Adrenal gland (tissue), 12 donors: ENCODE measurements around the gene ZNF200. TPM values are rescaled to one million over a fixed set of nuclear protein-coding genes. Genes with fewer than 3 reads are reported as not detected.

ENCODE experiments used
- DNase-seq, 7 donors: peaks; one replicate each; pipeline ENCODE4 v3.0.0-alpha.2; 2019 to 2020
- H3K27ac ChIP-seq, 5 donors: fragments of 200-600 bp; sonication (generic) in 4 of 5; 1 replicate in 3 of 5; 2 replicates in 2 of 5; pipeline versions ENCODE4 v1.5.1 to v1.8.0; 2016 to 2020; ENCODE audit warnings: mild to moderate bottlenecking in 1 of 5
- H3K27me3 ChIP-seq: fragments of 200-600 bp; 2 replicates; pipeline ENCODE4 v1.8.0; 2021
- H3K36me3 ChIP-seq, 2 donors: fragments of 200-600 bp; replicated peaks in 1 of 2; 1 replicate in 1 of 2; 2 replicates in 1 of 2; pipeline versions ENCODE4 v1.5.1 to v1.8.0; 2018 to 2022
- H3K4me1 ChIP-seq, 2 donors: fragments of 200-600 bp; replicated peaks in 1 of 2; 1 replicate in 1 of 2; 2 replicates in 1 of 2; pipeline versions ENCODE4 v1.5.1 to v1.8.0; 2018 to 2021
- H3K4me3 ChIP-seq, 4 donors: fragments of 200-600 bp; sonication (generic) in 3 of 4; one replicate each; pipeline ENCODE4 v1.5.1; 2016 to 2018
- H3K9me3 ChIP-seq, 3 donors: fragments of 200-600 bp; sonication (generic) in 1 of 3; replicated peaks in 1 of 3; 1 replicate in 2 of 3; 2 replicates in 1 of 3; pipeline versions ENCODE4 v1.5.1 to v1.8.0; 2016 to 2021
- CTCF ChIP-seq, 6 experiments: fragments of 450-650 bp in 4 of 6; fragments of 200-600 bp in 2 of 6; sonication (generic) in 1 of 6; IDR thresholded peaks; 1 replicate in 5 of 6; 2 replicates in 1 of 6; pipeline versions ENCODE4 v1.5.1 to v1.8.0; 2016 to 2021; ENCODE audit warnings: antibody characterized with exemption in 6 of 6, mild to moderate bottlenecking in 2 of 6, moderate library complexity in 1 of 6
- POLR2A ChIP-seq, 2 donors: fragments of 450-650 bp; IDR thresholded peaks; one replicate each; pipeline ENCODE4 v1.6.1; 2017; ENCODE audit warnings: antibody characterized with exemption in 2 of 2, mild to moderate bottlenecking in 2 of 2, moderate library complexity in 1 of 2
- WGBS, 4 donors: extraction: QIAGEN DNeasy Blood & Tissue Kit in 2 of 4; methylation state at CpG; one replicate each; pipeline versions ENCODE4 v1.1.5 to v1.1.7; 2013 to 2017; 5-methylcytosine and 5-hydroxymethylcytosine counted together
- intact Hi-C, 2 donors: fragments of 100-400 bp; cut with DNase I; formaldehyde crosslinking; loops; one replicate each; pipeline versions ENCODE4 v1.14.1 to v1.15.0; 2022 to 2023
- polyA plus RNA-seq, 3 donors: library from polyadenylated mRNA; stranded (reverse); fragments of 200-250 nt in 2 of 3; fragments of 350-450 nt in 1 of 3; fragmentation: Illumina TruSeq in 1 of 3; extraction: RNeasy Lipid Tissue Mini Kit (QIAGEN cat#74804) in 1 of 3; gene quantifications; one replicate each; pipeline ENCODE4 v1.2.3, GENCODE V29; 2013 to 2014
- total RNA-seq, 9 donors: library from RNA; depleted of rRNA in 4 of 9; stranded (reverse); fragments of >200 nt in 4 of 9; fragments of 120-200 nt in 1 of 9; fragmentation: NEBNext Ultra II Directional in 1 of 9; extraction: Animal tissue kit (Norgen Biotek cat#: 25700) in 1 of 9; gene quantifications; one replicate each; pipeline versions ENCODE4 v1.1.0 to v1.2.4, GENCODE V29; 2013 to 2023
- donor health status: healthy with polysubstance abuse.
- donor health status: Bipolar disorder and iron deficiency.
- donor health status: DM: yes; HTN: yes; CAD: no.
- donor health status: DM: no; HTN: no; CAD: no.
- donor health status: DM: no; HTN: no; CAD: no.
- donor health status: DM: yes; HTN: yes; CAD: no.

ZNF200 gene
- total and polyA plus RNA-seq, 12 donors = 4.4 to 15.4 (median 8.1) TPM

GRCh38 chr16:3256866-3257465 lies 22.0 kb upstream of the ZNF200 start:
- Histone ChIP-seq H3K36me3 (no peaks in the 10 kb centered on the region), H3K27me3 (peaks cover 7% of the 10 kb centered on the region), H3K4me1 (no peaks in the 10 kb centered on the region), H3K4me3 (peak overlapping the region in 1 of 4 donors; percentile 44), H3K9me3 (no peaks in the 10 kb centered on the region), H3K27ac (peak overlapping the region in 1 of 5 donors; percentile 50)
- intact Hi-C loops = no loop called here
- 57 to 93% (median 61%) methylated on average over 3 to 9 of the region's 9 CpGs for WGBS, 4 donors
- DNase-seq = no peak
- no peak for TF ChIP-seq POLR2A (IDR thresholded peaks at IDR 0.05)
- TF ChIP-seq CTCF (IDR thresholded peaks at IDR 0.05) = no peak

- peak in 3 of 7 donors; percentile 28 to 33 (median 29) for DNase-seq
- peaks cover 7% of the 10 kb centered on the region for H3K27me3 ChIP-seq
- no peaks in the 10 kb centered on the region for H3K9me3 ChIP-seq
- no peaks in the 10 kb centered on the region for H3K36me3 ChIP-seq
- H3K4me3 ChIP-seq = peak within 1 kb of the TSS in 1 of 4 donors; percentile 44
- H3K4me1 ChIP-seq = no peaks in the 10 kb centered on the region
- TF ChIP-seq POLR2A (IDR thresholded peaks at IDR 0.05) (no peak), CTCF (IDR thresholded peaks at IDR 0.05) (no peak)
- intact Hi-C loops = no loop called here
- WGBS, 4 donors = 57 to 78% (median 70%) methylated on average over 5 to 14 of the region's 14 CpGs
- peak within 1 kb of the TSS in 1 of 5 donors; percentile 50 for H3K27ac ChIP-seq
Measured at GRCh38 chr16:3256146-3256865, 21.3 kb upstream of the ZNF200 start, which contains the start of gene MEFV. TSS of gene MEFV (minus strand) at chr16:3256633. CDS start at chr16:3256587, 46 bp downstream.

- intact Hi-C loops = no loop called here
Measured at GRCh38 chr16:3254309-3254708, 19.4 kb upstream of the ZNF200 start.

More at GRCh38 chr16:3254309-3254708, 19.4 kb upstream of the ZNF200 start:
- H3K36me3 ChIP-seq = no peaks in the 10 kb centered on the region
- WGBS, 4 donors = 43 to 51% (median 47%) methylated on average over 3 to 35 of the region's 35 CpGs
- H3K9me3 ChIP-seq = no peaks in the 10 kb centered on the region
- H3K4me3 ChIP-seq = no peak overlapping the region
- H3K27me3 ChIP-seq = peaks cover 7% of the 10 kb centered on the region
- no peaks in the 10 kb centered on the region for H3K4me1 ChIP-seq
- TF ChIP-seq POLR2A (IDR thresholded peaks at IDR 0.05) = no peak
- TF ChIP-seq CTCF (IDR thresholded peaks at IDR 0.05) = no peak
- no peak for DNase-seq
- no peak overlapping the region for H3K27ac ChIP-seq
